HepG2 (cell line): ENCODE data around the gene CFAP100. TPM values are rescaled to one million over a fixed set of nuclear protein-coding genes. Genes with fewer than 3 reads are reported as not detected.

ENCODE experiments used
- ATAC-seq: fragments of 200-7000 bp; cut with Tn5 transposase; 3 replicates; pipeline ENCODE4 v1.9.1; 2020; ENCODE audit warnings: mild to moderate bottlenecking, moderate library complexity
- BruUV-seq: library from RNA; stranded (reverse); fragments of 400-500 nt; replicated peaks from 2 replicates; lab custom pipeline; 2021; lab: Mats Ljungman, UMichigan
- CTCF ChIA-PET: fragments of 300-600 bp; formaldehyde crosslinking; extraction: SDS; loops from one replicate; lab custom pipeline; 2021; ENCODE audit warnings: low total read pairs, inconsistent platforms, low intra/inter-chr PET ratio; lab: Yijun Ruan, JAX
- POLR2A ChIA-PET: fragments of 350-600 bp; sonication (Branson Sonifier 250); formaldehyde crosslinking; loops from one replicate; lab custom pipeline; 2020; ENCODE audit warnings: antibody characterized with exemption, inconsistent platforms; lab: Yijun Ruan, JAX
- DNase-seq: peaks from one replicate; pipeline ENCODE4 v3.0.0-alpha.2; 2015; ENCODE audit warnings: low spot score
- FAIRE-seq: peaks from 3 replicates; lab custom pipeline; 2011; peaks lifted over from hg19 to GRCh38; lab: Jason Lieb, UNC
- H2AFZ ChIP-seq: one replicate; pipeline ENCODE4 v1.6.1; 2011; ENCODE audit warnings: low read length, inconsistent platforms
- H3K27ac ChIP-seq: fragments of 300-600 bp; 3 replicates; pipeline ENCODE4 v1.8.0; 2011; ENCODE audit warnings: mixed run types, mild to moderate bottlenecking, mixed read lengths, low read length, inconsistent platforms; ENCODE audit not compliant: insufficient read depth; ENCODE audit errors: extremely low read length
- H3K27me3 ChIP-seq, 2 experiments: fragments of 200-600 bp in 1 of 2; 2 replicates in 1 of 2; 3 replicates in 1 of 2; pipeline versions ENCODE4 v1.6.0 to v1.8.0; 2011; ENCODE audit warnings: low read length in 2 of 2, mild to moderate bottlenecking in 2 of 2, moderate library complexity in 2 of 2, inconsistent platforms in 1 of 2; ENCODE audit not compliant: insufficient read depth in 2 of 2, control insufficient read depth in 1 of 2
- H3K36me3 ChIP-seq, 2 experiments: fragments of 200-600 bp in 1 of 2; replicated peaks in 1 of 2; 2 replicates in 1 of 2; 3 replicates in 1 of 2; pipeline versions ENCODE4 v1.5.1 to v1.8.0; 2011; ENCODE audit warnings: low read length in 2 of 2, inconsistent platforms in 1 of 2; ENCODE audit not compliant: insufficient read depth in 2 of 2, control insufficient read depth in 1 of 2
- H3K4me1 ChIP-seq: 2 replicates; pipeline ENCODE4 v1.5.1; 2012; ENCODE audit warnings: low read length, inconsistent platforms; ENCODE audit not compliant: insufficient read depth
- H3K4me2 ChIP-seq: 2 replicates; pipeline ENCODE4 v1.6.0; 2011; ENCODE audit warnings: low read depth, low read length, inconsistent platforms
- H3K4me3 ChIP-seq, 3 experiments: fragments of 200-600 bp in 1 of 3; sonication (generic), shearing (Covaris generic) in 1 of 3; replicated peaks in 1 of 3; 2 replicates each; pipeline ENCODE4 v1.5.1; 2011 to 2016; ENCODE audit warnings: low read length in 3 of 3, inconsistent platforms in 2 of 3, low read depth in 2 of 3, mild to moderate bottlenecking in 2 of 3, control low read depth in 1 of 3, mixed read lengths in 1 of 3; ENCODE audit not compliant: insufficient read depth in 1 of 3
- H3K79me2 ChIP-seq: one replicate; pipeline ENCODE4 v1.6.1; 2011; ENCODE audit warnings: low read length, inconsistent platforms; ENCODE audit not compliant: insufficient read depth
- H3K9ac ChIP-seq: 2 replicates; pipeline ENCODE4 v1.6.0; 2011; ENCODE audit warnings: mild to moderate bottlenecking, low read depth, low read length, inconsistent platforms; ENCODE audit not compliant: insufficient read depth
- H3K9me3 ChIP-seq: 2 replicates; pipeline ENCODE4 v1.5.1; 2012; ENCODE audit warnings: mild to moderate bottlenecking, low read length
- H4K20me1 ChIP-seq: 2 replicates; pipeline ENCODE4 v1.6.0; 2011; ENCODE audit warnings: inconsistent platforms, mild to moderate bottlenecking, low read length, moderate library complexity; ENCODE audit not compliant: insufficient read depth
- FOXP1 ChIP-seq, 2 experiments: fragments of 450-650 bp in 1 of 2; IDR thresholded peaks; 2 replicates each; pipeline ENCODE4 v1.6.1; 2017 to 2018; ENCODE audit warnings: antibody characterized with exemption in 1 of 2
- IRF1 ChIP-seq: sonication (generic); formaldehyde crosslinking; IDR thresholded peaks from 2 replicates; pipeline ENCODE4 v1.4.0; 2020; ENCODE audit warnings: low read depth, mild to moderate bottlenecking, missing genetic modification reagents
- MAFK ChIP-seq, 2 experiments: IDR thresholded peaks in 1 of 2; conservative IDR thresholded peaks in 1 of 2; 2 replicates each; pipeline ENCODE4 v1.6.1; 2011; ENCODE audit warnings: improper control_type of control experiment in 2 of 2, low read length in 2 of 2
- REL ChIP-seq: sonication (generic); formaldehyde crosslinking; conservative IDR thresholded peaks from 2 replicates; pipeline ENCODE4 v1.8.0; 2022; ENCODE audit warnings: mild to moderate bottlenecking, missing genetic modification reagents, moderate library complexity
- ZBTB20 ChIP-seq: sonication (generic); formaldehyde crosslinking; IDR thresholded peaks from 2 replicates; pipeline ENCODE4 v1.8.1; 2023; ENCODE audit warnings: missing genetic modification reagents, low read depth, mild to moderate bottlenecking, borderline replicate concordance
- ZNF652 ChIP-seq: IDR thresholded peaks from 2 replicates; pipeline ENCODE4 v1.6.1; 2016; ENCODE audit warnings: low read depth, borderline replicate concordance
- ZNF747 ChIP-seq: sonication (generic); formaldehyde crosslinking; IDR thresholded peaks from 2 replicates; pipeline ENCODE4 v1.8.1; 2023; ENCODE audit warnings: missing genetic modification reagents, mild to moderate bottlenecking, borderline replicate concordance
- WGBS: methylation state at CpG from one replicate; pipeline ENCODE4 v1.1.6; 2017; ENCODE audit warnings: low lambda C conversion rate; 5-methylcytosine and 5-hydroxymethylcytosine counted together
- in situ Hi-C: cut with HindIII; loops from 2 replicates; pipeline ENCODE4 v1.10.0; 2017; ENCODE audit warnings: low pct_unique_long_range_greater_than_20kb; ENCODE audit not compliant: extremely low pct_ligation_motif_present
- intact Hi-C: fragments of 100-400 bp; cut with micrococcal nuclease; formaldehyde crosslinking; loops from one replicate; pipeline ENCODE4 v1.10.0; 2022; ENCODE audit not compliant: unreplicated experiment
- polyA plus RNA-seq, 8 experiments: library from polyadenylated mRNA; depleted of rRNA in 3 of 8; stranded (reverse) in 7 of 8; unstranded in 1 of 8; fragments of >200 nt; fragmentation: Illumina TruSeq in 4 of 8; extraction: Trizol in 4 of 8; gene quantifications; 2 replicates each; pipeline versions ENCODE4 v1.2.1 to v1.2.3, GENCODE V29; 2011 to 2016; ENCODE audit warnings: low read depth in 4 of 8, missing spikeins in 1 of 8, mixed read lengths in 1 of 8; ENCODE audit not compliant: insufficient read depth in 1 of 8
- total RNA-seq, 5 experiments: library from RNA; depleted of rRNA; stranded (reverse); fragments of >200 nt; fragmentation: Illumina TruSeq; extraction: Trizol; gene quantifications; 2 replicates each; pipeline ENCODE4 v1.2.3, GENCODE V29; 2016; ENCODE audit warnings: low read depth in 1 of 5

CFAP100 gene
- total and polyA plus RNA-seq, 2 of the 13 experiments (the other 11 are each of a cell fraction or from before 2014, with no cell fraction given): 0.32 TPM; not detected in 1

- TF ChIP-seq ZNF652 (CRISPR knock-in tag) (no peak), IRF1 (no peak), FOXP1 (IDR thresholded peaks at IDR 0.05) (no peak), FOXP1 (CRISPR knock-in tag; IDR thresholded peaks at IDR 0.05) (no peak), ZNF747 (no peak)
These were observed 56.8 kb downstream of the CFAP100 start (continued) for GRCh38 chr3:126451511-126451910.

GRCh38 chr3:126452213-126452612, 57.5 kb downstream of the CFAP100 start:
- 93% methylated on average over 9 of the region's 9 CpGs for WGBS
- CTCF ChIA-PET: no interaction called here
- no peaks in the 10 kb centered on the region for H3K4me1 ChIP-seq
- 0 out of 2 replicates have a peak, but pooled peaks cover 3% of the 10 kb centered on the region for H4K20me1 ChIP-seq
- intact Hi-C loops: no loop called here
- no peak overlapping the region for H3K9ac ChIP-seq
- no peaks in the 10 kb centered on the region for H3K9me3 ChIP-seq
- no peak overlapping the region for H3K4me3 ChIP-seq
- FAIRE-seq: no peak
- TSS peak; percentile 5 for BruUV-seq
- no peak overlapping the region for H2AFZ ChIP-seq
- TF ChIP-seq MAFK (conservative IDR thresholded peaks at IDR 0.05 in 1 of 2, IDR thresholded peaks at IDR 0.05 in 1 of 2; ENCODE audit: low read length in 2 of 2) (no peak), REL (no peak), ZBTB20 (CRISPR knock-in tag) (no peak)
- TF ChIP-seq, all 625 proteins: peak for 0
- POLR2A ChIA-PET: no interaction called here
- peaks cover 29 to 84% of the 10 kb centered on the region in 2 experiments; a peak in 4 of 5 replicates for H3K36me3 ChIP-seq
- H3K79me2 ChIP-seq: peaks cover 8% of the 10 kb centered on the region
- no peaks in the 10 kb centered on the region for H3K27me3 ChIP-seq
- no peak overlapping the region for H3K27ac ChIP-seq
- no peak overlapping the region for H3K4me2 ChIP-seq
- in situ Hi-C loops: no loop called here
- DNase-seq (no peak), ATAC-seq (no peak)
